BLaER1 (cell line): Measurements from ENCODE around the gene SLC13A4.

ENCODE experiments used
- H3K27ac ChIP-seq: shearing (Covaris generic); formaldehyde crosslinking; 2 replicates; pipeline ENCODE4 v1.8.1; 2022
- H3K27me3 ChIP-seq: shearing (Covaris generic); formaldehyde crosslinking; 2 replicates; pipeline ENCODE4 v1.8.1; 2022
- H3K36me3 ChIP-seq: shearing (Covaris generic); formaldehyde crosslinking; 2 replicates; pipeline ENCODE4 v1.8.1; 2022
- H3K4me1 ChIP-seq: shearing (Covaris generic); formaldehyde crosslinking; 2 replicates; pipeline ENCODE4 v1.8.1; 2022
- H3K4me2 ChIP-seq: shearing (Covaris generic); formaldehyde crosslinking; 2 replicates; pipeline ENCODE4 v1.8.1; 2022
- H3K4me3 ChIP-seq: shearing (Covaris generic); formaldehyde crosslinking; 2 replicates; pipeline ENCODE4 v1.8.1; 2022
- H3K9ac ChIP-seq: shearing (Covaris generic); formaldehyde crosslinking; 2 replicates; pipeline ENCODE4 v1.8.1; 2022
- H3K9me3 ChIP-seq: shearing (Covaris generic); formaldehyde crosslinking; 2 replicates; pipeline ENCODE4 v1.8.1; 2022
- H4K20me1 ChIP-seq: shearing (Covaris generic); formaldehyde crosslinking; 2 replicates; pipeline ENCODE4 v1.8.1; 2022
- Cebpa-rat ChIP-seq: shearing (Covaris generic); IDR thresholded peaks from 2 replicates; pipeline ENCODE4 v1.8.1; 2022

SLC13A4 gene

DNA sequence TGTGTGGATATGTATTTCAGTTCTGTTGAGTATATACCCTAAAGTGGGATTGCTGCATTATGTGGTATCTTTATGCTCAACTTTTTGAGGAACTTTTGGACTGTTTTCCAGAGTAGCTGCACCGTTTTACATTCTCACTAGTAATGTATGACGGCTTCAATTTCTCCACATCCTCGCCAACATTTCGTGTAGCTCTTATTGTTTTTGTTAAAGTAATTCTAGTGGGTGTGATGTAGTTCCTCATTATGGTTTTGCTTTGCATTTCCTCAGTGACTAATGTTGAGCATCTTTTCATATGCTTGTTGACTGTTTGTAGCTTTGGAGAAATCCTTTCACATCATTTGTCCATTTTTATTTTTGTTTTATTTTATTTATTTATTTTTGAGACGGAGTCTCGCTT lies 61.1 kb downstream of the SLC13A4 start:
- Histone ChIP-seq H3K4me1 (peaks cover 19% of the 10 kb centered on the region), H3K9ac (no peak overlapping the region), H4K20me1 (peaks cover 20% of the 10 kb centered on the region; the same call in 1 of the 2 replicates), H3K9me3 (peaks cover 12% of the 10 kb centered on the region), H3K36me3 (peaks cover 23% of the 10 kb centered on the region), H3K4me2 (no peak overlapping the region), H3K4me3 (no peak overlapping the region), H3K27me3 (no peaks in the 10 kb centered on the region), H3K27ac (no peak overlapping the region)
- no peak for TF ChIP-seq Cebpa-rat

DNA sequence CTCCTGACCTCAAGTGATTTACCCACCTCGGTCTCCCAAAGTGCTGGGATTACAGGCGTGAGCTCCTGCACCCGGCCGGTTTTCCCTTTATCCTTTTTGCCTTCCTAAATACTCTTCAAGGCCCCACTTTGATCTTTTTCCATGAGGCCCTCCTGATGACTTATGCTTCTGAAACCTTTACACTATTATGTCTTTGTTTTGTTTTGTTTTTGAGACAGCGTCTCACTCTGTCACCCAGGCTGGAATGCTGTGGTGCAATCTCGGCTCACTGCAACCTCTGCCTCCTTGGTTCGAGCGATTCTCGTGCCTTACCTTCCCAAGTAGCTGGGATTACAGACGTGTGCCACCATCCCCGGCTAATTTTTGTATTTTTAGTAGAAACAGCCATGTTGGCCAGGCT lies 61.8 kb downstream of the SLC13A4 start:
- peaks cover 23% of the 10 kb centered on the region for H3K4me1 ChIP-seq
- peaks cover 12% of the 10 kb centered on the region for H3K9me3 ChIP-seq
- peaks cover 13% of the 10 kb centered on the region; the same call in 1 of the 2 replicates for H4K20me1 ChIP-seq
- H3K4me2 ChIP-seq = no peak overlapping the region
- H3K27ac ChIP-seq = no peak overlapping the region
- H3K9ac ChIP-seq = no peak overlapping the region
- H3K27me3 ChIP-seq = no peaks in the 10 kb centered on the region
- H3K4me3 ChIP-seq = no peak overlapping the region
- TF ChIP-seq Cebpa-rat = no peak
- peaks cover 23% of the 10 kb centered on the region for H3K36me3 ChIP-seq

DNA sequence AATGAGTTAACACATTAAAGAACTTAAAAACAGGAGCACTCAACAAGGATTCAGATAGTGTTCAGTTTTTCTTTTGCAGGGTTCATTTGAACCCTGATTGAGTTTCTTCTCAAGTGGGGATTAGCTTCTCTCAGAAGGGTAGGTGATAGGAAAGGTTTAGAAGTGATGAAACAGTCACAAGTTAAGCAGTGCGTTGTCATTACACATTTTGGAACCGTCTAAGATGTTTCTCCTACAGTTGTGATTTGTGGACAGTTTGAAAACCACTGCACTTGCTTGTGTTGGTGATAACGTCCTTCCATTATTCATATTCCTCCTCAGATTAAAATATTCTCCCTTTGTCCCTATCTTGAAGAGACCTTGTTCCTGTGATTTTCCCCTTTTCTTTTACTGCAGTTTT lies 62.9 kb downstream of the SLC13A4 start:
- Histone ChIP-seq H3K4me1 (peaks cover 23% of the 10 kb centered on the region), H4K20me1 (peaks cover 2% of the 10 kb centered on the region; the same call in 1 of the 2 replicates), H3K4me2 (no peak overlapping the region), H3K36me3 (peaks cover 23% of the 10 kb centered on the region), H3K9me3 (peaks cover 12% of the 10 kb centered on the region), H3K4me3 (no peak overlapping the region), H3K9ac (no peak overlapping the region), H3K27ac (no peak overlapping the region), H3K27me3 (no peaks in the 10 kb centered on the region)
- no peak for TF ChIP-seq Cebpa-rat

DNA sequence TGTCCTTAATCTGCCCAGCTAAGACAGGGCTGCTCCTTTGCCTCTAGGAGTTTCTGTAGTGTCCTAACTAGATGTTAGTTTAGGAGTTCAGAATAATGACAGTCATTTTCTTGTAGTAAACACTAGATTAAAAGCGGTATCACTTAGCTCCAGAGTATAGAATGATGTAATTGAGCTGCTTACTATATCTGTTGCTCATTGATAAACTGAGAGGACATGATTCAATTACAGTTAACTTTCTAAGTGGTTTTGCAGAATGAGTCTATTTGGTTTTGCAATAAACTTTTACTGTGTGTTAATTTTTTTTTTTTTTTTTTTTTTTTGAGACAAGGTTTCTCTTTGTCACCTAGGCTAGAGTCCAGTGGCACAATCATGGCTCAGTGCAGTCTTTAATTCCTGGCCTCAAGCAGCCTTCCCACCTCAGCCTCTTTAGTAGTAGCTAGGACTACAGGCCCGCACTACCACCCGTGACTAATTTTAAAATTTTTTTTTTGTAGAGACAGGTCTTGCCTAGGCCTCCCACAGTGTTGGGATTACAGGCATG lies 63.9 kb downstream of the SLC13A4 start:
- Histone ChIP-seq H3K4me3 (peak overlapping the region; percentile 93; the same call in 1 of the 2 replicates), H3K9me3 (peaks cover 11% of the 10 kb centered on the region), H3K4me1 (peaks cover 28% of the 10 kb centered on the region), H4K20me1 (no peaks in the 10 kb centered on the region; the same call in 1 of the 2 replicates), H3K36me3 (peaks cover 21% of the 10 kb centered on the region), H3K4me2 (peak overlapping the region; percentile 91), H3K27me3 (no peaks in the 10 kb centered on the region), H3K27ac (no peak overlapping the region), H3K9ac (peak overlapping the region; percentile 88; the same call in 1 of the 2 replicates)
- TF ChIP-seq Cebpa-rat = no peak

DNA sequence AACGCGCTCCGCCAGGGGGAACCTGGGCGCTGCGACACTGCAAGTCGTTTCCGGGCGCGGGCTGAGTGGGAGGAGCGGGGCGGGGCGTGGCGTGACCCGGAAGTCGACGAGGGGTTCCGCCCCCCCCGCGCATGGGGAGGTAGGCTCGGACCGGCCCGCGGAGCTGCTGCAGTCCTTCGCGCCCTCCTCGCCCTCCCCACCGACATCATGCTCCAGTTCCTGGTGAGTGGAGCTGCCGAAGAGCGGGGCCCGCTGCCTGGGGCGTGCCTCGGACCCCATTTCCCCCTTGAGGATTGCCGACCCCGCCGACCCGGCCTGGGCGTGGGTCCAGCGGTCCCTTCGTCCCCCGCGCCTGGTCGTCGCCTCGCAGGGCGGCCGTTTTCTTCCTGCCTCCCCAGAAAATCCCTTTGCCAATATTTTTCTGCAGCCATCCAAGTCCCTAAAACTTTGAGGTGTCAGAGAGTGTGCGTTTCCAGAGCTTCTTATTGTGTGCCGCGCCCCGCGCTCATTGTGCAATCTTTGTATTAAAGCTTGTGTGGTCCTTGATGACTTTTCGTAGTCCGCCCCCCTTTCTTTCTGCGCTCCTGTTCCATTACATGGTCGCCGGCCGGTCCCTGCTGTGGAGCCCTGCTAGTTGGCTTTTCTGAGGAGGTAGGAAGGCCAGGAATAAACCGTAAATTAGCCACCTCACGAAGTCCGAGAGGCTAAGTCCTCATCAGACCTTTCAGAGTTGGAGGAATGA lies 65.4 kb downstream of the SLC13A4 start, which contains the start of gene STMP1:
STMP1 (plus strand) TSS at position 142 of the 742 bp plus-strand sequence.
- H3K27ac ChIP-seq = peak within 1 kb of the TSS; percentile 86
- H3K9me3 ChIP-seq = no peaks in the 10 kb centered on the region
- peaks cover 28% of the 10 kb centered on the region for H3K4me1 ChIP-seq
- peak within 1 kb of the TSS; percentile 93 for H3K4me3 ChIP-seq
- no peaks in the 10 kb centered on the region; the same call in 1 of the 2 replicates for H4K20me1 ChIP-seq
- no peaks in the 10 kb centered on the region for H3K27me3 ChIP-seq
- H3K4me2 ChIP-seq = peak within 1 kb of the TSS; percentile 91
- H3K9ac ChIP-seq = peak within 1 kb of the TSS; percentile 88
- TF ChIP-seq Cebpa-rat = peak; percentile 91
- peaks cover 8% of the 10 kb centered on the region; the same call in 1 of the 2 replicates for H3K36me3 ChIP-seq

DNA sequence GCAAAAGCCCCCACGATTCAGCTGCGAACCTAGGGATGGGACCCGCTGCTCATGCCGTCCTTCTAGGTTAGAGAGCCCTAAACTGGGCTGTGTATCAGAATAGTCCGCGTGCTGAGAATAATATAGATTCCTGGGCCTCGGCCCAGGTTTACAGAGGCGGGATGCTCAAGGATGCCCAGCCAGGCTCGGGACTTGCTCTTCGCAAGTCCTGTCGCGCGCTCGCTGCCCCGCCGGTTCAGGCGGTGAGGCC lies 65.9 kb downstream of the SLC13A4 start:
- TF ChIP-seq Cebpa-rat = no peak
- peak overlapping the region; percentile 88; the same call in 1 of the 2 replicates for H3K9ac ChIP-seq
- H3K27me3 ChIP-seq = no peaks in the 10 kb centered on the region
- peaks cover 8% of the 10 kb centered on the region; the same call in 1 of the 2 replicates for H3K36me3 ChIP-seq
- H3K4me1 ChIP-seq = peaks cover 28% of the 10 kb centered on the region
- H3K4me2 ChIP-seq = peak overlapping the region; percentile 91
- peak overlapping the region; percentile 93 for H3K4me3 ChIP-seq
- H3K9me3 ChIP-seq = no peaks in the 10 kb centered on the region
- H3K27ac ChIP-seq = peak overlapping the region; percentile 86
- no peaks in the 10 kb centered on the region; the same call in 1 of the 2 replicates for H4K20me1 ChIP-seq

DNA sequence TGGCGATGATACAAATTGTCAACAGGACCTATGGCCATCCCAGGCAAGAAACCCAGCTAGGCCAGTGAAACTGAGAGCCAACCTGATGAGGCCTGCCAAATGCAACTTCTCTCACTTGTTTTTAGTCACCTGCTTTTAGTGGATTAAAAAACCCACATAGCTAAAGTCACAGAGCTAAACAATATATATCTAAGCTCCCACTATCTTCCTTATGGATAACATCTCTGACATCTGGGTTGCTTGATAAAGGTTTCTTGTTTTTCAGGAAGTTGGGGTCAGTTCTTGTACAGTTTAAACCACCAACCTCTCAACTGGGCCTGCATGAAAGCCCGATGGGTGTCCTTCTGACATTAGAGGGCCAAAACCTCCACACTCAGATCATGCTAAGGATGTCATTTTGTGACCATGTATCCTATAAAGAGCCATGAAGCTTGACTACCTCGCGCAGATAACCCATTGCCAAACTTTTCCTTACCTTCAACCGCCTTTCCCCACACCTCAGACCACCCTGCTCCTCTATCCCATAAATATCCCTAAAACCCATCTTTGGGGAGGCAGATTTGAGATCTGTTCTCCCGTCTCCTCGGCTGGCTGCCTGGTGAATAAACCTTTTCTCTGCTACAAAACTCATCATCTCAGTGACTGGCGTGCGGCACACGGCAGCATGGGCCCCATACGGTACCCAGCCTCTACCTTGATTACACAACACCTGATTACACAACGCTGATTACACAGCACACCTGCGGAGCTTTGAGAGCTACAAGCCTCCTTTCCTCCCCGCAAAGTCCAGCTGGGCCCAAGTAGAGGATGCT lies 66.5 kb downstream of the SLC13A4 start:
- Histone ChIP-seq H4K20me1 (no peaks in the 10 kb centered on the region; the same call in 1 of the 2 replicates), H3K9me3 (no peaks in the 10 kb centered on the region), H3K4me2 (peak overlapping the region; percentile 91), H3K27ac (peak overlapping the region; percentile 86), H3K4me1 (peaks cover 28% of the 10 kb centered on the region), H3K9ac (peak overlapping the region; percentile 88; the same call in 1 of the 2 replicates), H3K4me3 (peak overlapping the region; percentile 93), H3K27me3 (no peaks in the 10 kb centered on the region), H3K36me3 (peaks cover 8% of the 10 kb centered on the region; the same call in 1 of the 2 replicates)
- peak; percentile 48; the same call in 1 of the 2 replicates for TF ChIP-seq Cebpa-rat

DNA sequence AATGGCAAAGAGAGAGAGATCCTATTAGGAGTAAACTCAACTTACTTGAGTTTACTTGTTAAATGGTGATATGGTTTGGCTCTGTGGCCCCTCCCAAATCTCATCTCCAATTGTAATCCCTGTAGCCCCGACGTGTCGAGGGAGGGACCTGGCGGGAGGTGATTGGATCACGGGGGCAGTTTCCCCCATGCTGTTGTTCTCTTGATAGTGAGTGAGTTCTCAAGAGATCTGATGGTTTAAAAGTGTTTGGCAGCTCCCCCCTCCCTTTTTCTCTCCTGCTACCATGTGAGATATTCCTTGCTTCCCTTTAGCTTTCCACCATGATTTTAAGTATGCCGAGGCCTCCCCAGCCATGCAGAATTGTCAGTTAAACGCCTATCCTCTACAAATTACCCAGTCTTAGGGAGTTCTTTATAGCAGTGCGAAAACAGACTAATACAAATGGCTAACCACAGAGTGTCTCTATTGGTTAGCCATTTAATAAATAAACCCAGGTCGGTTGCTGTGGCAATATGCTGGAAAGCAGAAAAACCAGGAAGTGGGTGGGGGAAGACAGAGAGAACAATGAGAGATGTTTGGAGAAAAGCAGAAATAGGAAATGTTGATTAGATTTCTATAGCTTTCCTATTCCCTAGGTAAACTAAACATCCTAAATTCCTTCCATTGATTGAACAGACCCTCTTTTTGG lies 68.7 kb downstream of the SLC13A4 start:
- no peaks in the 10 kb centered on the region; the same call in 1 of the 2 replicates for H4K20me1 ChIP-seq
- H3K27ac ChIP-seq = no peak overlapping the region
- no peak overlapping the region for H3K9ac ChIP-seq
- H3K4me1 ChIP-seq = peaks cover 26% of the 10 kb centered on the region
- no peaks in the 10 kb centered on the region for H3K9me3 ChIP-seq
- H3K4me3 ChIP-seq = no peak overlapping the region
- H3K36me3 ChIP-seq = no peaks in the 10 kb centered on the region
- H3K4me2 ChIP-seq = no peak overlapping the region
- no peak for TF ChIP-seq Cebpa-rat
- H3K27me3 ChIP-seq = no peaks in the 10 kb centered on the region

DNA sequence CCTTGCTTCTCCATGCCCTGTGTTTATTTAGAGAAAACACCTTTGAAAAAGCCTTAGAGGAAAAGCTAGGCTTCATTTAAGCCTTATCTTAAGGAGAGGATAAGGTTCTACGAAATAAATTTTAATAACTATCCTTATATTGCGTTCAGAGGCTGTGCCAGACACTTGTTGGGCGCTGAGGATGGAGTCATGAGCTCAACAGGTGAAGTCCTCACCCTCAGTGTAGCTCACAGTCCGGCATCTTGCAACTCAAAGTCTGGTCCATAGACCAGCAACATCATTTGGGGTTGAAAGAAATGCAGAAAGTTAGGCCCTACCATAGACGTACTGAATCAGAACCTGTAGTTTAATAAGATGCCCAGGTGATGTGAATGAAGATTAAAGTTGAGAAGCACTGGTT lies 69.4 kb downstream of the SLC13A4 start:
- H4K20me1 ChIP-seq = no peaks in the 10 kb centered on the region; the same call in 1 of the 2 replicates
- H3K9ac ChIP-seq = no peak overlapping the region
- TF ChIP-seq Cebpa-rat = no peak
- no peaks in the 10 kb centered on the region for H3K36me3 ChIP-seq
- no peak overlapping the region for H3K27ac ChIP-seq
- H3K4me2 ChIP-seq = no peak overlapping the region
- H3K9me3 ChIP-seq = no peaks in the 10 kb centered on the region
- no peaks in the 10 kb centered on the region for H3K27me3 ChIP-seq
- no peak overlapping the region for H3K4me3 ChIP-seq
- H3K4me1 ChIP-seq = peaks cover 18% of the 10 kb centered on the region
